ENCODE data around the gene MRPS6.

DNA sequence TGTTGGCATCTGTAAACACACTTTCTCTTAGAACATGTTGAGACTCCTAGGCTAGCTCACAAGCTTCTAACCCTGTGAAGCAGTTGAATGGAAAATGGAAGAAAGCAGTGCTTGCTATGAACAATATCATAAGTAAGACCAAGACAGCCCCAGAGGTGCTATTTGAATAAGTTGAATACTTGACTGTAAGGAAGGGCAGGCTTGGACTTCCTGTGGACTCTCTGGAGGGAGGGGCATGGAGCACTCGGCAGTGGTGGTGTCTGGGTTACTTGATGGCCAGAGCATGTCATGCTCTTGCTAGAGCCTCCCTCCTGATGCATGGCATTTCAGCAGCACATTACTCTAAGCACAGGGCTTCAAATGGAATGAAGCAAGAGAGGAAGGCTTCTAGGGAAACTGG lies 60.0 kb downstream of the MRPS6 start:
- TF ChIP-seq PAX8 (CRISPR knock-in tag; IDR thresholded peaks at IDR 0.05; ENCODE audit: borderline replicate concordance) (no peak), POLR2AphosphoS5 (IDR thresholded peaks at IDR 0.05; ENCODE audit: low read depth, low read length) (no peak), ZNF570 (CRISPR knock-in tag; IDR thresholded peaks at IDR 0.05; ENCODE audit: borderline replicate concordance) (no peak), POLR2A (IDR thresholded peaks at IDR 0.05; ENCODE audit: insufficient read depth in 1 of 2, low read depth in 2 of 2, low read length in 2 of 2) (no peak), ZNF678 (CRISPR knock-in tag; IDR thresholded peaks at IDR 0.05) (no peak), FOXK2 (IDR thresholded peaks at IDR 0.05) (no peak), CHD2 (IDR thresholded peaks at IDR 0.05; ENCODE audit: low read depth, low read length) (no peak), ONECUT2 (CRISPR knock-in tag; IDR thresholded peaks at IDR 0.05) (no peak)
- TF ChIP-seq, protein P1, sequence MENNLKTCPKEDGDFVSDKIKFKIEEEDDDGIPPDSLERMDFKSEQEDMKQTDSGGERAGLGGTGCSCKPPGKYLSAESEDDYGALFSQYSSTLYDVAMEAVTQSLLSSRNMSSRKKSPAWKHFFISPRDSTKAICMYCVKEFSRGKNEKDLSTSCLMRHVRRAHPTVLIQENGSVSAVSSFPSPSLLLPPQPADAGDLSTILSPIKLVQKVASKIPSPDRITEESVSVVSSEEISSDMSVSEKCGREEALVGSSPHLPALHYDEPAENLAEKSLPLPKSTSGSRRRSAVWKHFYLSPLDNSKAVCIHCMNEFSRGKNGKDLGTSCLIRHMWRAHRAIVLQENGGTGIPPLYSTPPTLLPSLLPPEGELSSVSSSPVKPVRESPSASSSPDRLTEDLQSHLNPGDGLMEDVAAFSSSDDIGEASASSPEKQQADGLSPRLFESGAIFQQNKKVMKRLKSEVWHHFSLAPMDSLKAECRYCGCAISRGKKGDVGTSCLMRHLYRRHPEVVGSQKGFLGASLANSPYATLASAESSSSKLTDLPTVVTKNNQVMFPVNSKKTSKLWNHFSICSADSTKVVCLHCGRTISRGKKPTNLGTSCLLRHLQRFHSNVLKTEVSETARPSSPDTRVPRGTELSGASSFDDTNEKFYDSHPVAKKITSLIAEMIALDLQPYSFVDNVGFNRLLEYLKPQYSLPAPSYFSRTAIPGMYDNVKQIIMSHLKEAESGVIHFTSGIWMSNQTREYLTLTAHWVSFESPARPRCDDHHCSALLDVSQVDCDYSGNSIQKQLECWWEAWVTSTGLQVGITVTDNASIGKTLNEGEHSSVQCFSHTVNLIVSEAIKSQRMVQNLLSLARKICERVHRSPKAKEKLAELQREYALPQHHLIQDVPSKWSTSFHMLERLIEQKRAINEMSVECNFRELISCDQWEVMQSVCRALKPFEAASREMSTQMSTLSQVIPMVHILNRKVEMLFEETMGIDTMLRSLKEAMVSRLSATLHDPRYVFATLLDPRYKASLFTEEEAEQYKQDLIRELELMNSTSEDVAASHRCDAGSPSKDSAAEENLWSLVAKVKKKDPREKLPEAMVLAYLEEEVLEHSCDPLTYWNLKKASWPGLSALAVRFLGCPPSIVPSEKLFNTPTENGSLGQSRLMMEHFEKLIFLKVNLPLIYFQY (CRISPR knock-in tag; IDR thresholded peaks at IDR 0.05; ENCODE audit: borderline replicate concordance) = no peak
- TF ChIP-seq, protein P2, sequence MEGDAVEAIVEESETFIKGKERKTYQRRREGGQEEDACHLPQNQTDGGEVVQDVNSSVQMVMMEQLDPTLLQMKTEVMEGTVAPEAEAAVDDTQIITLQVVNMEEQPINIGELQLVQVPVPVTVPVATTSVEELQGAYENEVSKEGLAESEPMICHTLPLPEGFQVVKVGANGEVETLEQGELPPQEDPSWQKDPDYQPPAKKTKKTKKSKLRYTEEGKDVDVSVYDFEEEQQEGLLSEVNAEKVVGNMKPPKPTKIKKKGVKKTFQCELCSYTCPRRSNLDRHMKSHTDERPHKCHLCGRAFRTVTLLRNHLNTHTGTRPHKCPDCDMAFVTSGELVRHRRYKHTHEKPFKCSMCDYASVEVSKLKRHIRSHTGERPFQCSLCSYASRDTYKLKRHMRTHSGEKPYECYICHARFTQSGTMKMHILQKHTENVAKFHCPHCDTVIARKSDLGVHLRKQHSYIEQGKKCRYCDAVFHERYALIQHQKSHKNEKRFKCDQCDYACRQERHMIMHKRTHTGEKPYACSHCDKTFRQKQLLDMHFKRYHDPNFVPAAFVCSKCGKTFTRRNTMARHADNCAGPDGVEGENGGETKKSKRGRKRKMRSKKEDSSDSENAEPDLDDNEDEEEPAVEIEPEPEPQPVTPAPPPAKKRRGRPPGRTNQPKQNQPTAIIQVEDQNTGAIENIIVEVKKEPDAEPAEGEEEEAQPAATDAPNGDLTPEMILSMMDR (CRISPR knock-in tag; IDR thresholded peaks at IDR 0.05) = no peak
- TF ChIP-seq, protein P3, sequence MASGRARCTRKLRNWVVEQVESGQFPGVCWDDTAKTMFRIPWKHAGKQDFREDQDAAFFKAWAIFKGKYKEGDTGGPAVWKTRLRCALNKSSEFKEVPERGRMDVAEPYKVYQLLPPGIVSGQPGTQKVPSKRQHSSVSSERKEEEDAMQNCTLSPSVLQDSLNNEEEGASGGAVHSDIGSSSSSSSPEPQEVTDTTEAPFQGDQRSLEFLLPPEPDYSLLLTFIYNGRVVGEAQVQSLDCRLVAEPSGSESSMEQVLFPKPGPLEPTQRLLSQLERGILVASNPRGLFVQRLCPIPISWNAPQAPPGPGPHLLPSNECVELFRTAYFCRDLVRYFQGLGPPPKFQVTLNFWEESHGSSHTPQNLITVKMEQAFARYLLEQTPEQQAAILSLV (CRISPR knock-in tag; IDR thresholded peaks at IDR 0.05; ENCODE audit: borderline replicate concordance) = no peak
- TF ChIP-seq, protein P4, sequence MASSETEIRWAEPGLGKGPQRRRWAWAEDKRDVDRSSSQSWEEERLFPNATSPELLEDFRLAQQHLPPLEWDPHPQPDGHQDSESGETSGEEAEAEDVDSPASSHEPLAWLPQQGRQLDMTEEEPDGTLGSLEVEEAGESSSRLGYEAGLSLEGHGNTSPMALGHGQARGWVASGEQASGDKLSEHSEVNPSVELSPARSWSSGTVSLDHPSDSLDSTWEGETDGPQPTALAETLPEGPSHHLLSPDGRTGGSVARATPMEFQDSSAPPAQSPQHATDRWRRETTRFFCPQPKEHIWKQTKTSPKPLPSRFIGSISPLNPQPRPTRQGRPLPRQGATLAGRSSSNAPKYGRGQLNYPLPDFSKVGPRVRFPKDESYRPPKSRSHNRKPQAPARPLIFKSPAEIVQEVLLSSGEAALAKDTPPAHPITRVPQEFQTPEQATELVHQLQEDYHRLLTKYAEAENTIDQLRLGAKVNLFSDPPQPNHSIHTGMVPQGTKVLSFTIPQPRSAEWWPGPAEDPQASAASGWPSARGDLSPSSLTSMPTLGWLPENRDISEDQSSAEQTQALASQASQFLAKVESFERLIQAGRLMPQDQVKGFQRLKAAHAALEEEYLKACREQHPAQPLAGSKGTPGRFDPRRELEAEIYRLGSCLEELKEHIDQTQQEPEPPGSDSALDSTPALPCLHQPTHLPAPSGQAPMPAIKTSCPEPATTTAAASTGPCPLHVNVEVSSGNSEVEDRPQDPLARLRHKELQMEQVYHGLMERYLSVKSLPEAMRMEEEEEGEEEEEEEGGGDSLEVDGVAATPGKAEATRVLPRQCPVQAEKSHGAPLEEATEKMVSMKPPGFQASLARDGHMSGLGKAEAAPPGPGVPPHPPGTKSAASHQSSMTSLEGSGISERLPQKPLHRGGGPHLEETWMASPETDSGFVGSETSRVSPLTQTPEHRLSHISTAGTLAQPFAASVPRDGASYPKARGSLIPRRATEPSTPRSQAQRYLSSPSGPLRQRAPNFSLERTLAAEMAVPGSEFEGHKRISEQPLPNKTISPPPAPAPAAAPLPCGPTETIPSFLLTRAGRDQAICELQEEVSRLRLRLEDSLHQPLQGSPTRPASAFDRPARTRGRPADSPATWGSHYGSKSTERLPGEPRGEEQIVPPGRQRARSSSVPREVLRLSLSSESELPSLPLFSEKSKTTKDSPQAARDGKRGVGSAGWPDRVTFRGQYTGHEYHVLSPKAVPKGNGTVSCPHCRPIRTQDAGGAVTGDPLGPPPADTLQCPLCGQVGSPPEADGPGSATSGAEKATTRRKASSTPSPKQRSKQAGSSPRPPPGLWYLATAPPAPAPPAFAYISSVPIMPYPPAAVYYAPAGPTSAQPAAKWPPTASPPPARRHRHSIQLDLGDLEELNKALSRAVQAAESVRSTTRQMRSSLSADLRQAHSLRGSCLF (CRISPR knock-in tag; IDR thresholded peaks at IDR 0.05; ENCODE audit: borderline replicate concordance) = no peak

All from HepG2 (cell line).